A673 (cell line): ENCODE data around the gene AQP12B.

Source experiments
- CTCF ChIP-seq: fragments of 300-800, 200-600 bp; sonication (generic); conservative IDR thresholded peaks from 2 replicates; pipeline ENCODE4 v1.5.1; 2017; ENCODE audit warnings: low read depth, mild to moderate bottlenecking, antibody characterized with exemption, low read length, moderate library complexity, mixed read lengths
- EZH2 ChIP-seq: fragments of 200-600 bp; sonication (generic); IDR thresholded peaks from 2 replicates; pipeline ENCODE4 v1.6.1; 2017; ENCODE audit warnings: borderline replicate concordance, low read depth, mild to moderate bottlenecking, mixed read lengths, antibody characterized with exemption, low read length; ENCODE audit not compliant: poor library complexity, severe bottlenecking

- TF ChIP-seq CTCF (0 out of 2 replicates have a peak, but pooled peaks have one; percentile 18), EZH2 (no peak)
Measured at GRCh38 chr2:240649331-240649730, 33.4 kb downstream of the AQP12B start.
